ENCODE data around the gene TUBGCP2.

DNA sequence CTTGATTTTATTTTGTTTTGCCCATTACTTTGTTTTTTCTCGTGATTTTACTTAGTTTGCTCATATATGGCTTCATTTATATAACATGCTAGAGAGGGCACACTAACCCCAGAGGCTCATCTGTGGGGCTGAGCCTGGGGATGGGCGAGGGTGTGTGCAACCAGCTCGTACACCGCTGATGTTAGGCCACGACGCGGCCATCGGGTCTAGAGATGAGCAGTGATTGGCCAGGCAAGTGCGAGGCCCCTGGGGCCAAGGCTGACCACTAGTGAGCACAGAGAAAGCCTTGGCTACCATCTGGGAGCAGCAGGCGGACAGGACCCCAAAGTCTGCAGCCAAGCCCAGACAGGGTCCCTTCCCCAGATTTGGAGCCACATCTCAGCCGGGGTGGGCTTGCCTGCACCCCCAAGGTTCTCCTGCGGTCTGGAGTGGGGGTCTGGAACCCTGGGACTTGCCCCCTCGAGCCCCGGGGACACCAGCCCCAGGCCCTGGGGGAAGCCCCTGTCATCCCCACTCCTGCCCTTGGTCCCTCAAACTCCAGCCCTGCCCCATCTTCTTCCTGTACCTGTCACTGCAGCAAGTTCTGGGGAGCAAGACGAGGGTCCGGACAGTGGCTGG lies 45.4 kb upstream of the TUBGCP2 start:
- TF ChIP-seq, protein P1, sequence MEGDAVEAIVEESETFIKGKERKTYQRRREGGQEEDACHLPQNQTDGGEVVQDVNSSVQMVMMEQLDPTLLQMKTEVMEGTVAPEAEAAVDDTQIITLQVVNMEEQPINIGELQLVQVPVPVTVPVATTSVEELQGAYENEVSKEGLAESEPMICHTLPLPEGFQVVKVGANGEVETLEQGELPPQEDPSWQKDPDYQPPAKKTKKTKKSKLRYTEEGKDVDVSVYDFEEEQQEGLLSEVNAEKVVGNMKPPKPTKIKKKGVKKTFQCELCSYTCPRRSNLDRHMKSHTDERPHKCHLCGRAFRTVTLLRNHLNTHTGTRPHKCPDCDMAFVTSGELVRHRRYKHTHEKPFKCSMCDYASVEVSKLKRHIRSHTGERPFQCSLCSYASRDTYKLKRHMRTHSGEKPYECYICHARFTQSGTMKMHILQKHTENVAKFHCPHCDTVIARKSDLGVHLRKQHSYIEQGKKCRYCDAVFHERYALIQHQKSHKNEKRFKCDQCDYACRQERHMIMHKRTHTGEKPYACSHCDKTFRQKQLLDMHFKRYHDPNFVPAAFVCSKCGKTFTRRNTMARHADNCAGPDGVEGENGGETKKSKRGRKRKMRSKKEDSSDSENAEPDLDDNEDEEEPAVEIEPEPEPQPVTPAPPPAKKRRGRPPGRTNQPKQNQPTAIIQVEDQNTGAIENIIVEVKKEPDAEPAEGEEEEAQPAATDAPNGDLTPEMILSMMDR (IDR thresholded peaks at IDR 0.05): no peak
- TF ChIP-seq POLR2AphosphoS5 (IDR thresholded peaks at IDR 0.05; ENCODE audit: low read depth, low read length): no peak
